ENCODE results near the gene PDZRN3.
A peak's percentile ranks its signal among the peaks of the same experiment; 100 is the strongest.

PDZRN3 gene

GRCh38 chr3:73389117-73389813, 235.5 kb downstream of the PDZRN3 start:
- intact Hi-C loops (cut with DNase I): no loop called here

GRCh38 chr3:73385568-73385967, 239.2 kb downstream of the PDZRN3 start:
- intact Hi-C loops (cut with DNase I): no loop called here
- no peak for DNase-seq

More at GRCh38 chr3:73389117-73389813, 235.5 kb downstream of the PDZRN3 start:
- DNase-seq: no peak

GRCh38 chr3:73384091-73384906, 240.4 kb downstream of the PDZRN3 start:
- intact Hi-C loops (cut with DNase I): no loop called here
- no peak for DNase-seq

GRCh38 chr3:73383470-73384049, 241.2 kb downstream of the PDZRN3 start:
- intact Hi-C loops (cut with DNase I): no loop called here
- no peak for DNase-seq

- no peak for DNase-seq
- intact Hi-C loops (cut with DNase I): no loop called here
These were observed 243.2 kb downstream of the PDZRN3 start for GRCh38 chr3:73381551-73381950.

GRCh38 chr3:73380735-73381532, 243.8 kb downstream of the PDZRN3 start:
- intact Hi-C loops (cut with DNase I): no loop called here

GRCh38 chr3:73379465-73379864, 245.3 kb downstream of the PDZRN3 start:
- no peak for DNase-seq
- intact Hi-C loops (cut with DNase I): no loop called here

More at GRCh38 chr3:73380735-73381532, 243.8 kb downstream of the PDZRN3 start:
- no peak for DNase-seq

GRCh38 chr3:73378207-73378606, 246.5 kb downstream of the PDZRN3 start:
- no peak for DNase-seq
- intact Hi-C loops (cut with DNase I): no loop called here

GRCh38 chr3:73365756-73366397, 258.9 kb downstream of the PDZRN3 start:
- intact Hi-C loops (cut with DNase I): no loop called here
- DNase-seq: peak in 41 of 42 donors; percentile 33 to 89 (median 72)

GRCh38 chr3:73364517-73364916, 260.2 kb downstream of the PDZRN3 start:
- intact Hi-C loops (cut with DNase I): no loop called here
- no peak for DNase-seq

- intact Hi-C loops (cut with DNase I): no loop called here
- DNase-seq: no peak
These were observed 261.6 kb downstream of the PDZRN3 start for GRCh38 chr3:73363093-73363492.

GRCh38 chr3:73361591-73361990, 263.1 kb downstream of the PDZRN3 start:
- intact Hi-C loops (cut with DNase I): no loop called here
- DNase-seq: no peak

GRCh38 chr3:73353649-73354217, 271.0 kb downstream of the PDZRN3 start:
- intact Hi-C loops (cut with DNase I): no loop called here
- DNase-seq: no peak

GRCh38 chr3:73352841-73353645, 271.7 kb downstream of the PDZRN3 start:
- intact Hi-C loops (cut with DNase I): no loop called here
- no peak for DNase-seq

- intact Hi-C loops (cut with DNase I): no loop called here
- no peak for DNase-seq
These were observed 273.2 kb downstream of the PDZRN3 start for GRCh38 chr3:73351423-73352071.

- intact Hi-C loops (cut with DNase I): no loop called here
- DNase-seq: no peak
These were observed 273.7 kb downstream of the PDZRN3 start for GRCh38 chr3:73350996-73351395.

- DNase-seq: no peak
- intact Hi-C loops (cut with DNase I): no loop called here
These were observed 275.1 kb downstream of the PDZRN3 start for GRCh38 chr3:73349657-73350056.

All from head of caudate nucleus (tissue), 42 donors.